HepG2 (cell line): Measurements from ENCODE around the gene ELOVL6. TPM values are rescaled to one million over a fixed set of nuclear protein-coding genes. Genes with fewer than 3 reads are reported as not detected.
A peak's percentile ranks its signal among the peaks of the same experiment; 100 is the strongest.

Source experiments
- CBX2 ChIP-seq, 2 experiments: fragments of 200-600 bp in 1 of 2; sonication (generic); formaldehyde crosslinking in 1 of 2; IDR thresholded peaks; 2 replicates each; pipeline versions ENCODE4 v1.7.0 to v1.8.1; 2018 to 2022; ENCODE audit warnings: low read depth in 2 of 2, low read length in 1 of 2, mild to moderate bottlenecking in 1 of 2, missing genetic modification reagents in 1 of 2
- DNMT3B ChIP-seq: conservative IDR thresholded peaks from 2 replicates; pipeline ENCODE4 v1.6.1; 2016; ENCODE audit warnings: missing biosample characterization, control low read depth
- JARID2 ChIP-seq: sonication (generic); formaldehyde crosslinking; IDR thresholded peaks from 2 replicates; pipeline ENCODE4 v1.8.1; 2023; ENCODE audit warnings: missing genetic modification reagents, inconsistent platforms; ENCODE audit not compliant: insufficient replicate concordance
- RFXANK ChIP-seq: IDR thresholded peaks from 2 replicates; pipeline ENCODE4 v1.6.1; 2016
- SNAI1 ChIP-seq: sonication (generic); formaldehyde crosslinking; IDR thresholded peaks from 2 replicates; pipeline ENCODE4 v1.5.0; 2020; ENCODE audit warnings: mild to moderate bottlenecking, missing genetic modification reagents, borderline replicate concordance
- TAF1 ChIP-seq: sonication (generic); formaldehyde crosslinking; IDR thresholded peaks from 2 replicates; pipeline ENCODE4 v1.4.0; 2020; ENCODE audit warnings: missing genetic modification reagents
- TMF1 ChIP-seq: sonication (generic); formaldehyde crosslinking; IDR thresholded peaks from 2 replicates; pipeline ENCODE4 v1.8.1; 2022; ENCODE audit warnings: low read depth, missing genetic modification reagents
- YEATS2 ChIP-seq: sonication (generic); formaldehyde crosslinking; IDR thresholded peaks from 2 replicates; pipeline ENCODE4 v1.4.0; 2020; ENCODE audit warnings: missing genetic modification reagents, borderline replicate concordance
- ZBTB49 ChIP-seq: sonication (generic); formaldehyde crosslinking; IDR thresholded peaks from 2 replicates; pipeline ENCODE4 v1.4.0; 2020; ENCODE audit warnings: missing genetic modification reagents, borderline replicate concordance
- ZMYM2 ChIP-seq: sonication (generic); formaldehyde crosslinking; IDR thresholded peaks from 2 replicates; pipeline ENCODE4 v1.8.0; 2022; ENCODE audit warnings: mild to moderate bottlenecking, missing genetic modification reagents
- ZNF207 ChIP-seq: fragments of 450-650 bp; IDR thresholded peaks from 2 replicates; pipeline ENCODE4 v1.6.1; 2016; ENCODE audit warnings: antibody characterized with exemption, borderline replicate concordance
- ZNF317 ChIP-seq: sonication (generic); formaldehyde crosslinking; IDR thresholded peaks from 2 replicates; pipeline ENCODE4 v1.5.0; 2020; ENCODE audit warnings: mild to moderate bottlenecking, missing genetic modification reagents
- ZNF530 ChIP-seq: sonication (generic); formaldehyde crosslinking; IDR thresholded peaks from 2 replicates; pipeline ENCODE4 v1.5.0; 2020; ENCODE audit warnings: low read depth, mild to moderate bottlenecking, missing genetic modification reagents
- ZNF562 ChIP-seq: sonication (generic); formaldehyde crosslinking; IDR thresholded peaks from 2 replicates; pipeline ENCODE4 v1.8.0; 2022; ENCODE audit warnings: missing genetic modification reagents, borderline replicate concordance
- ZNF564 ChIP-seq: sonication (generic); formaldehyde crosslinking; IDR thresholded peaks from 2 replicates; pipeline ENCODE4 v1.8.1; 2023; ENCODE audit warnings: mild to moderate bottlenecking, missing genetic modification reagents
- ZNF674 ChIP-seq: sonication (generic); formaldehyde crosslinking; IDR thresholded peaks from 2 replicates; pipeline ENCODE4 v1.5.0; 2020; ENCODE audit warnings: low read depth, mild to moderate bottlenecking, missing genetic modification reagents
- ZNF709 ChIP-seq: sonication (generic); formaldehyde crosslinking; IDR thresholded peaks from 2 replicates; pipeline ENCODE4 v1.5.0; 2020; ENCODE audit warnings: mild to moderate bottlenecking, missing genetic modification reagents
- ZNF790 ChIP-seq: sonication (generic); formaldehyde crosslinking; IDR thresholded peaks from 2 replicates; pipeline ENCODE4 v1.8.0; 2022; ENCODE audit warnings: missing genetic modification reagents, mild to moderate bottlenecking, borderline replicate concordance
- ZNF792 ChIP-seq: IDR thresholded peaks from 2 replicates; pipeline ENCODE4 v1.6.1; 2016
- ZSCAN5A ChIP-seq: sonication (generic); formaldehyde crosslinking; IDR thresholded peaks from 2 replicates; pipeline ENCODE4 v1.8.0; 2022; ENCODE audit warnings: mild to moderate bottlenecking, missing genetic modification reagents, borderline replicate concordance
- ZXDC ChIP-seq: sonication (generic); formaldehyde crosslinking; IDR thresholded peaks from 2 replicates; pipeline ENCODE4 v1.5.0; 2020; ENCODE audit warnings: mild to moderate bottlenecking, missing genetic modification reagents
- polyA plus RNA-seq, 8 experiments: library from polyadenylated mRNA; depleted of rRNA in 3 of 8; stranded (reverse) in 7 of 8; unstranded in 1 of 8; fragments of >200 nt; fragmentation: Illumina TruSeq in 4 of 8; extraction: Trizol in 4 of 8; gene quantifications; 2 replicates each; pipeline versions ENCODE4 v1.2.1 to v1.2.3, GENCODE V29; 2011 to 2016; ENCODE audit warnings: low read depth in 4 of 8, missing spikeins in 1 of 8, mixed read lengths in 1 of 8; ENCODE audit not compliant: insufficient read depth in 1 of 8
- total RNA-seq, 5 experiments: library from RNA; depleted of rRNA; stranded (reverse); fragments of >200 nt; fragmentation: Illumina TruSeq; extraction: Trizol; gene quantifications; 2 replicates each; pipeline ENCODE4 v1.2.3, GENCODE V29; 2016; ENCODE audit warnings: low read depth in 1 of 5

ELOVL6 gene
- total and polyA plus RNA-seq, 2 of the 13 experiments (the other 11 are each of a cell fraction or from before 2014, with no cell fraction given), result 14.1 to 23.2 TPM

GRCh38 chr4:110198435-110199416 lies at the start of gene ELOVL6 (continued):
- TF ChIP-seq ZSCAN5A (CRISPR knock-in tag) (peak; percentile 82; the same call in 1 of the 2 replicates), JARID2 (CRISPR knock-in tag) (no peak), ZNF674 (no peak), ZNF207 (no peak), ZNF530 (CRISPR knock-in tag) (no peak), ZNF562 (no peak), TAF1 (peak; percentile 58), TMF1 (peak; percentile 26; the same call in 1 of the 2 replicates), ZNF792 (CRISPR knock-in tag) (no peak; the same call in none of the 2 replicates), ZXDC (no peak), ZNF790 (0 out of 2 replicates have a peak, but pooled peaks have one; percentile 59), RFXANK (no peak), ZNF709 (peak; percentile 64), ZMYM2 (CRISPR knock-in tag) (0 out of 2 replicates have a peak, but pooled peaks have one; percentile 26), SNAI1 (CRISPR knock-in tag) (no peak), CBX2 (IDR thresholded peaks at IDR 0.05; ENCODE audit: low read depth, low read length) (no peak), CBX2 (CRISPR knock-in tag; IDR thresholded peaks at IDR 0.05; ENCODE audit: low read depth) (no peak), ZNF317 (CRISPR knock-in tag) (peak; percentile 30; the same call in 1 of the 2 replicates), YEATS2 (CRISPR knock-in tag) (no peak; the same call in 1 of the 2 replicates), DNMT3B (CRISPR knock-in tag) (no peak), ZNF564 (CRISPR knock-in tag) (no peak; the same call in 1 of the 2 replicates), ZBTB49 (CRISPR knock-in tag) (no peak)
